ENCODE data around the gene RNASEH2C. TPM values are rescaled to one million over a fixed set of nuclear protein-coding genes. Genes with fewer than 3 reads are reported as not detected.

RNASEH2C gene
- total RNA-seq, 4 donors from 2014 or later, result 35.2 to 107 (median 65.4) TPM

DNA sequence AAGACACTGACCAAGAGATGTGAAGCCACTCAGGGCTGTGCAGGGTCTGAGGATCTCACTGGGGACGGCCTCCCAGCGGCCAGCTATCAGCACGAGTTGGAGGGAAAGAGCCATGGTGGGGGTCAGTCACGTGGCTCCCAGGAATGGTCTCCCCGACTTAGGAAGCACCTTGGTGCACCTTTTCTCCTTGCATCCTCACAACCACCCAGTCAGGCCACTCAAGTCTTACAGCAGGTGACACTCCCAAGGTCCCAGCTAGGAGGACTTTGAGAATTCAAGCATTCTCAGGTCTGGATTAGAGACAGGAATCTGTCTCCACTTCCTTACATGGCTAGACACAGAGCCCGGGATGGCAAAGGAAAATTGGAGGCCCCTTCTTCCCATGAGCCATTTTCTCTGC lies 2.7 kb downstream of the RNASEH2C start:
- H3K4me1 ChIP-seq, result peaks cover 0 to 12% of the 10 kb centered on the region in 2 donors
- H3K36me3 ChIP-seq, result no peaks in the 10 kb centered on the region
- TF ChIP-seq, protein P1, sequence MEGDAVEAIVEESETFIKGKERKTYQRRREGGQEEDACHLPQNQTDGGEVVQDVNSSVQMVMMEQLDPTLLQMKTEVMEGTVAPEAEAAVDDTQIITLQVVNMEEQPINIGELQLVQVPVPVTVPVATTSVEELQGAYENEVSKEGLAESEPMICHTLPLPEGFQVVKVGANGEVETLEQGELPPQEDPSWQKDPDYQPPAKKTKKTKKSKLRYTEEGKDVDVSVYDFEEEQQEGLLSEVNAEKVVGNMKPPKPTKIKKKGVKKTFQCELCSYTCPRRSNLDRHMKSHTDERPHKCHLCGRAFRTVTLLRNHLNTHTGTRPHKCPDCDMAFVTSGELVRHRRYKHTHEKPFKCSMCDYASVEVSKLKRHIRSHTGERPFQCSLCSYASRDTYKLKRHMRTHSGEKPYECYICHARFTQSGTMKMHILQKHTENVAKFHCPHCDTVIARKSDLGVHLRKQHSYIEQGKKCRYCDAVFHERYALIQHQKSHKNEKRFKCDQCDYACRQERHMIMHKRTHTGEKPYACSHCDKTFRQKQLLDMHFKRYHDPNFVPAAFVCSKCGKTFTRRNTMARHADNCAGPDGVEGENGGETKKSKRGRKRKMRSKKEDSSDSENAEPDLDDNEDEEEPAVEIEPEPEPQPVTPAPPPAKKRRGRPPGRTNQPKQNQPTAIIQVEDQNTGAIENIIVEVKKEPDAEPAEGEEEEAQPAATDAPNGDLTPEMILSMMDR (IDR thresholded peaks at IDR 0.05), result no peak
- no peak for TF ChIP-seq POLR2A (IDR thresholded peaks at IDR 0.05)
- no peak overlapping the region for H3K4me3 ChIP-seq
- no peak for DNase-seq
- intact Hi-C loops (cut with DNase I; ENCODE audit: low total_unique reads), result no loop called here
- no peak overlapping the region for H3K27ac ChIP-seq
- H3K9me3 ChIP-seq, result no peaks in the 10 kb centered on the region
- H3K27me3 ChIP-seq, result no peaks in the 10 kb centered on the region

DNA sequence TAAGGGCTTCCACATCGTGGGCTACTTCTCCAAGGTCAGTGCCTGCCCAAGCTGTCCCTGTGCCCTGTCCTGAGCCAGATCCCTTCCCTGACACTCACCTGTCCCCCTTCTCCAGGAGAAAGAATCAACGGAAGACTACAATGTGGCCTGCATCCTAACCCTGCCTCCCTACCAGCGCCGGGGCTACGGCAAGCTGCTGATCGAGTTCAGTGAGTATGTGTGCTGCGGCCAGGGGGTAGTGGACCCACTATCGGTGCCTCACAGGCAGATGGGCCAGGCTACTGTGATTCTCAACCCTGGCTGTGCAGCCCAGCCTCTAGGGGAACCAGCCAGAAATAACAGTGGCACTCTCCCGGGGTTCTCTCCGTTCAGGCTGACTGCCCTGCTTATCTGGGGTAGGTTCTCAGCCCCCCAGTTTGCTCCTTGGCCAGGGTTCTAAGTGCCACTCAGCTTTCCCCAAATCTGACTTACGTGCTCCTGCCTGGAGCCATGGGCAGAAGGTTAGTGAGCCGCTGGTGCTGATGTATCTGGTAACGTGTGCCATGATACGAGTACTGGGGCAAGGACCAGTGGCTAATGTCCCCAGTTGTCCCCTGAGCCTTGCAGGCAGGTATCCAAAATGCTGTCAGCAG lies 3.7 kb downstream of the RNASEH2C start:
- H3K36me3 ChIP-seq, result no peaks in the 10 kb centered on the region
- no peak for DNase-seq
- no peak overlapping the region for H3K4me3 ChIP-seq
- no peaks in the 10 kb centered on the region for H3K27me3 ChIP-seq
- intact Hi-C loops (cut with DNase I; ENCODE audit: low total_unique reads), result no loop called here
- TF ChIP-seq POLR2A (IDR thresholded peaks at IDR 0.05), result no peak
- TF ChIP-seq, protein P1 (IDR thresholded peaks at IDR 0.05), result no peak
- no peaks in the 10 kb centered on the region for H3K9me3 ChIP-seq
- H3K4me1 ChIP-seq, result peaks cover 0 to 17% of the 10 kb centered on the region in 2 donors
- no peak overlapping the region for H3K27ac ChIP-seq

DNA sequence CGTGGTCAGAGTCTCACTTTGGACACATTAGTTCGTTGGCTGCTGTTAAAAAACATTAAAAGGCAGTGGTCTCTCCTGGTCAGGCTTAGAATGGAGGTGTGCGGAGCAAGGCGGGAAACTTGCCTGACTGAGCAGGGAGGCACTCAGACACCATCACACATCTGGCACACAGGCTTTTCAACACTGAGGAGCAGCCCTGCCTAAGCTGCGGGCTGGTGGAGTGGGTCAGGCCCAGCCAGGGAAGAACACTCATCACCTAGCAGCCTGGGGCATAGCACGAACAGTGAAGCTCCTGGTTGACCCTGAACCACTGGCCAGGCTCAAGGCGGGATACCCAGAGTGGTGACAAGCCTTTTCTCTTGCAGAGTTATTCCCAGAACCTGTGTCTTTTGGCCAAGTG lies 4.3 kb downstream of the RNASEH2C start:
- DNase-seq, result no peak
- H3K36me3 ChIP-seq, result no peaks in the 10 kb centered on the region
- H3K27me3 ChIP-seq, result no peaks in the 10 kb centered on the region
- H3K4me3 ChIP-seq, result no peak overlapping the region
- H3K9me3 ChIP-seq, result no peaks in the 10 kb centered on the region
- TF ChIP-seq POLR2A (IDR thresholded peaks at IDR 0.05), result no peak
- TF ChIP-seq, protein P1 (IDR thresholded peaks at IDR 0.05), result no peak
- no peak overlapping the region for H3K27ac ChIP-seq
- peaks cover 0 to 17% of the 10 kb centered on the region in 2 donors for H3K4me1 ChIP-seq
- intact Hi-C loops (cut with DNase I; ENCODE audit: low total_unique reads), result no loop called here

DNA sequence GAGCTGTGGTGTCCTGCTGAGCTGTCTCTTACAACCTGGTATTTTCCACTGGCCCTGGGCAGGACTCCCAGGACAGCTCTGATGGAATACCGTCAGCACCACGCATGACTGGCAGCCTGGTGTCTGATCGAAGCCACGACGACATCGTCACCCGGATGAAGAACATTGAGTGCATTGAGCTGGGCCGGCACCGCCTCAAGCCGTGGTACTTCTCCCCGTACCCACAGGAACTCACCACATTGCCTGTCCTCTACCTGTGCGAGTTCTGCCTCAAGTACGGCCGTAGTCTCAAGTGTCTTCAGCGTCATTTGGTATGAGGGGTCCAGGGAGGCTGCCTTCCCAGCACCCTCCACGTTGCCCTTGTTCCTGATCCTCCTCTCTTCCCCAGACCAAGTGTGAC lies 6.2 kb downstream of the RNASEH2C start:
- Histone ChIP-seq H3K4me3 (no peak overlapping the region), H3K9me3 (no peaks in the 10 kb centered on the region), H3K27me3 (no peaks in the 10 kb centered on the region), H3K36me3 (no peaks in the 10 kb centered on the region), H3K4me1 (peaks cover 0 to 13% of the 10 kb centered on the region in 2 donors), H3K27ac (no peak overlapping the region)
- no peak for DNase-seq
- intact Hi-C loops (cut with DNase I; ENCODE audit: low total_unique reads), result loop anchor here (5.0 kb wide), 1 partner anchor 103 kb away; no protein-coding TSS in a partner anchor
- TF ChIP-seq, protein P1 (IDR thresholded peaks at IDR 0.05), result no peak
- no peak for TF ChIP-seq POLR2A (IDR thresholded peaks at IDR 0.05)

DNA sequence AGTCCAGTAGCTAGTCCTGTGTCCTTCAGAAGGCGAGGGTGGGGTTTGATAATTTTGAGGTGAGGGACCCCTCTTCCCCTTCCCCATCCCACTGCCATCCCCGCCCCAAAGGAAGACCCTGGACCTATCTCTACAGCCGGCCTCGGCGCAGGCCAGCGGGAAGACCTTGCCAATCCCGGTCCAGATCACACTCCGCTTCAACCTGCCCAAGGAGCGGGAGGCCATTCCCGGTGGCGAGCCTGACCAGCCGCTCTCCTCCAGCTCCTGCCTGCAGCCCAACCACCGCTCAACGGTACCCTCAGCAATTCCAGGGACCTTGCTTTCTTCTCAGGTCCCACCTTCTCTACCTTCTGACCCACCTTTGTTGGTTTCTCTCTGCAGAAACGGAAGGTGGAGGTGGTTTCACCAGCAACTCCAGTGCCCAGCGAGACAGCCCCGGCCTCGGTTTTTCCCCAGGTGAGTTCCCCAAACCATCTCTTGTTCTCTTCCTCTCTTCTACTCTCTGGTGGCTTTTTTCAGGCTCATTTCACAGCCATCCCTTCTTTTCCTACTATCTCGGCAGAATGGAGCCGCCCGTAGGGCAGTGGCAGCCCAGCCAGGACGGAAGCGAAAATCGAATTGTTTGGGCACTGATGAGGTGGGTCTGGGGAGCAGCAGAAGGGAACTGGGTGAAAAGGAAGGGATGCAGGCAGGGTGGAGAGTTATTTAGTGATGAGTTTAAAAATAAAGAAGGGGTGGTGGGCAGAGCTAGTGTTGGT lies 7.2 kb downstream of the RNASEH2C start:
- H3K36me3 ChIP-seq, result no peaks in the 10 kb centered on the region
- no peak for DNase-seq
- no peaks in the 10 kb centered on the region for H3K27me3 ChIP-seq
- no peak overlapping the region for H3K4me3 ChIP-seq
- peaks cover 0 to 8% of the 10 kb centered on the region in 2 donors for H3K4me1 ChIP-seq
- intact Hi-C loops (cut with DNase I; ENCODE audit: low total_unique reads), result loop anchor here (5.0 kb wide), 1 partner anchor 104 kb away; no protein-coding TSS in a partner anchor
- H3K9me3 ChIP-seq, result no peaks in the 10 kb centered on the region
- TF ChIP-seq POLR2A (IDR thresholded peaks at IDR 0.05), result no peak
- TF ChIP-seq, protein P1 (IDR thresholded peaks at IDR 0.05), result no peak
- peak overlapping the region; percentile 94 to 98 for H3K27ac ChIP-seq
